Thyroid gland (tissue), 4 donors: ENCODE results near the gene CARNS1.

Experiments used
- CTCF ChIP-seq, 6 experiments: fragments of 200-600 bp in 3 of 6; fragments of 450-650 bp in 3 of 6; sonication (generic) in 3 of 6; IDR thresholded peaks; one replicate each; pipeline ENCODE4 v1.5.1; 2016 to 2019; ENCODE audit warnings: antibody characterized with exemption in 6 of 6, mild to moderate bottlenecking in 2 of 6, inconsistent platforms in 1 of 6, moderate library complexity in 1 of 6
- POLR2A ChIP-seq, 2 donors: fragments of 450-650 bp; IDR thresholded peaks; one replicate each; pipeline ENCODE4 v1.6.1; 2017; ENCODE audit warnings: antibody characterized with exemption in 2 of 2, mild to moderate bottlenecking in 2 of 2, moderate library complexity in 1 of 2

DNA sequence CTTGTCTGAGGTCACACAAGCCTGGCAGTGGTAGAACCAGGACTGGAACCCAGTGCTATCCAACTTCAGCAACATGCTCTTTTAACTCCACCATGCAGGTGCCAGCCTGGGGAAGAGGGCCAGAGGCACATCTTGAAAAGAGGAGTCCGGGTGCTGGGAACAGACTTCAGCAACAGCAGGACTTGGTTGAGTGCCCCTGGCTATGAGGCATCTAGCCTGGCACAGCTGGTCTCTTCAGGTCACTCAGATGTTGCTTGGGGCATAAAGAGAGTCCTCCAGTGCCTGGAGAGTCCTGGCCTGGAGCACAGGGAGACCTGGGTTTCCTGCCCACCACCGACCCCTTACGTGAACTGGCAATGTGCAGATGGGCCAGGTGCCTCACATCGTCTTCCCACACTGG lies 36.9 kb upstream of the CARNS1 start:
- TF ChIP-seq CTCF (IDR thresholded peaks at IDR 0.05) (no peak), POLR2A (IDR thresholded peaks at IDR 0.05) (no peak)
